GM23338 (cell line): Measurements from ENCODE around the gene TMEM179. TPM values are rescaled to one million over a fixed set of nuclear protein-coding genes. Genes with fewer than 3 reads are reported as not detected.

Source experiments
- ATAC-seq: fragments of 200-7000 bp; cut with Tn5 transposase; 3 replicates; pipeline ENCODE4 v1.9.1; 2020
- DNase-seq: peaks from one replicate; pipeline ENCODE4 v3.0.0-alpha.2; 2015; ENCODE audit warnings: low spot score
- H2AFZ ChIP-seq: fragments of 200-600 bp; sonication (generic); 2 replicates; pipeline ENCODE4 v1.8.0; 2016; ENCODE audit warnings: antibody characterized with exemption, mild to moderate bottlenecking, moderate library complexity
- H3F3A ChIP-seq: fragments of 200-600 bp; sonication (generic); replicated peaks from 2 replicates; pipeline ENCODE4 v1.8.0; 2017; ENCODE audit warnings: antibody characterized with exemption, mixed run types, low read depth
- H3K27ac ChIP-seq: fragments of 200-600 bp; sonication (generic); 2 replicates; pipeline ENCODE4 v1.6.1; 2016; ENCODE audit warnings: low read depth
- H3K27me3 ChIP-seq: fragments of 200-600 bp; sonication (generic); 2 replicates; pipeline ENCODE4 v1.8.0; 2016; ENCODE audit warnings: mild to moderate bottlenecking, mixed run types, moderate library complexity; ENCODE audit not compliant: insufficient read depth
- H3K36me3 ChIP-seq: fragments of 200-600 bp; sonication (generic); 2 replicates; pipeline ENCODE4 v1.8.0; 2016; ENCODE audit warnings: mild to moderate bottlenecking; ENCODE audit not compliant: insufficient read depth
- H3K4me1 ChIP-seq: fragments of 200-600 bp; sonication (generic); 2 replicates; pipeline ENCODE4 v1.8.0; 2016; ENCODE audit warnings: mild to moderate bottlenecking, moderate library complexity; ENCODE audit not compliant: insufficient read depth
- H3K4me2 ChIP-seq: fragments of 200-600 bp; sonication (generic); 2 replicates; pipeline ENCODE4 v1.7.1; 2017; ENCODE audit warnings: mixed run types
- H3K4me3 ChIP-seq: fragments of 200-600 bp; sonication (generic); 2 replicates; pipeline ENCODE4 v1.6.1; 2016; ENCODE audit warnings: mixed run types
- H3K79me2 ChIP-seq: fragments of 200-600 bp; sonication (generic); replicated peaks from 2 replicates; pipeline ENCODE4 v1.8.0; 2017; ENCODE audit warnings: mild to moderate bottlenecking; ENCODE audit not compliant: insufficient read depth
- H3K9me2 ChIP-seq: fragments of 200-600 bp; sonication (generic); 2 replicates; pipeline ENCODE4 v1.8.0; 2017; ENCODE audit not compliant: insufficient read depth
- H4K20me1 ChIP-seq: fragments of 200-600 bp; sonication (generic); replicated peaks from 2 replicates; pipeline ENCODE4 v1.8.0; 2017; ENCODE audit warnings: mild to moderate bottlenecking; ENCODE audit not compliant: insufficient read depth
- H3K27ac Mint-ChIP-seq: 2 replicates; pipeline ENCODE4 v1.8.0; 2020; ENCODE audit warnings: inconsistent platforms, mild to moderate bottlenecking, moderate library complexity, mixed read lengths
- H3K27me3 Mint-ChIP-seq: 3 replicates; pipeline ENCODE4 v1.8.0; 2022; ENCODE audit warnings: low read depth, mild to moderate bottlenecking, moderate library complexity, mixed read lengths, inconsistent platforms; ENCODE audit not compliant: insufficient read depth, poor library complexity
- H3K36me3 Mint-ChIP-seq: 3 replicates; pipeline ENCODE4 v1.8.0; 2021; ENCODE audit warnings: low read depth, mild to moderate bottlenecking, inconsistent platforms, moderate library complexity, mixed read lengths
- H3K4me1 Mint-ChIP-seq: 3 replicates; pipeline ENCODE4 v1.8.0; 2020; ENCODE audit warnings: mild to moderate bottlenecking, inconsistent platforms, mixed read lengths
- H3K4me3 Mint-ChIP-seq: 3 replicates; pipeline ENCODE4 v1.8.0; 2021; ENCODE audit warnings: moderate library complexity, mild to moderate bottlenecking, inconsistent platforms, mixed read lengths
- H3K9me3 Mint-ChIP-seq: 3 replicates; pipeline ENCODE4 v1.8.0; 2020; ENCODE audit warnings: moderate library complexity, mild to moderate bottlenecking, inconsistent platforms, mixed read lengths
- CREB1 ChIP-seq: fragments of 250-450 bp; sonication (Bioruptor Pico); IDR thresholded peaks from 2 replicates; pipeline ENCODE4 v1.5.0; 2020; ENCODE audit warnings: low read depth, mild to moderate bottlenecking, moderate library complexity
- CTCF ChIP-seq, 2 experiments: fragments of 200-600 bp in 1 of 2; sonication (generic) in 1 of 2; conservative IDR thresholded peaks; 2 replicates each; pipeline versions ENCODE4 v1.5.1 to v1.6.1; 2016 to 2017; ENCODE audit warnings: antibody characterized with exemption in 2 of 2, low read depth in 2 of 2, mild to moderate bottlenecking in 2 of 2, moderate library complexity in 1 of 2
- EZH2 ChIP-seq: fragments of 200-600 bp; sonication (generic); IDR thresholded peaks from one replicate; pipeline ENCODE4 v1.8.0; 2017; ENCODE audit warnings: antibody characterized with exemption, mild to moderate bottlenecking, low read depth; ENCODE audit not compliant: unreplicated experiment
- EZH2phosphoT487 ChIP-seq: fragments of 200-600 bp; sonication (generic); IDR thresholded peaks from one replicate; pipeline ENCODE4 v1.8.1; 2018; ENCODE audit warnings: antibody characterized with exemption; ENCODE audit not compliant: unreplicated experiment
- JUNB ChIP-seq: IDR thresholded peaks from one replicate; pipeline ENCODE4 v1.6.1; 2016; ENCODE audit warnings: antibody characterized with exemption; ENCODE audit not compliant: unreplicated experiment
- POLR2AphosphoS5 ChIP-seq: IDR thresholded peaks from 2 replicates; pipeline ENCODE4 v1.6.1; 2016; ENCODE audit warnings: antibody characterized with exemption, low read depth
- STAT1 ChIP-seq: IDR thresholded peaks from one replicate; pipeline ENCODE4 v1.6.1; 2016; ENCODE audit warnings: antibody characterized with exemption; ENCODE audit not compliant: unreplicated experiment
- ZNF331 ChIP-seq: fragments of 250-450 bp; sonication (Bioruptor Pico); IDR thresholded peaks from 2 replicates; pipeline ENCODE4 v1.5.0; 2020; ENCODE audit warnings: low read depth, mild to moderate bottlenecking, moderate library complexity
- ZNF462 ChIP-seq: fragments of 250-450 bp; sonication (Bioruptor Pico); IDR thresholded peaks from 2 replicates; pipeline ENCODE4 v1.5.0; 2020; ENCODE audit warnings: mild to moderate bottlenecking, moderate library complexity
- polyA plus RNA-seq: library from polyadenylated mRNA; unstranded; fragments of >200 nt; fragmentation: Nextera tagmentation; extraction: Ambion mirVana; gene quantifications from 2 replicates; pipeline ENCODE4 v1.2.1, GENCODE V29; 2016
- total RNA-seq: library from RNA; depleted of rRNA; stranded (reverse); fragments of >200 nt; shearing (Covaris generic); gene quantifications from 2 replicates; pipeline ENCODE4 v1.2.3, GENCODE V29; 2014

Gene TMEM179
- total and polyA plus RNA-seq, 2 experiments from 2014 or later = 1.0 to 4.8 TPM

GRCh38 chr14:104588066-104588857 is 16.3 kb downstream of the TMEM179 start:
- Mint-ChIP-seq H3K4me3 (no peak overlapping the region), H3K27ac (no peak overlapping the region), H3K27me3 (peaks cover 10% of the 10 kb centered on the region), H3K4me1 (peaks cover 2% of the 10 kb centered on the region; the same call in 1 of the 3 replicates), H3K9me3 (no peaks in the 10 kb centered on the region; the same call in 2 of the 3 replicates), H3K36me3 (no peaks in the 10 kb centered on the region; the same call in 2 of the 3 replicates)
- ATAC-seq (peak; percentile 18), DNase-seq (peak; percentile 18)
- Histone ChIP-seq H3K27me3 (no peaks in the 10 kb centered on the region), H3K4me3 (no peak overlapping the region), H3K4me2 (no peak overlapping the region), H3K27ac (no peak overlapping the region), H3K79me2 (no peaks in the 10 kb centered on the region), H3K9me2 (no peaks in the 10 kb centered on the region), H3K4me1 (no peaks in the 10 kb centered on the region), H4K20me1 (no peaks in the 10 kb centered on the region), H2AFZ (no peak overlapping the region), H3K36me3 (no peaks in the 10 kb centered on the region), H3F3A (no peaks in the 10 kb centered on the region)
- TF ChIP-seq ZNF331 (CRISPR knock-in tag) = no peak
- no peak for TF ChIP-seq JUNB
- TF ChIP-seq CREB1 (CRISPR knock-in tag) = no peak
- TF ChIP-seq EZH2phosphoT487 = no peak
- no peak for TF ChIP-seq POLR2AphosphoS5
- no peak for TF ChIP-seq CTCF (conservative IDR thresholded peaks at IDR 0.05; ENCODE audit: low read depth in 2 of 2)

GRCh38 chr14:104587641-104588040 is 16.9 kb downstream of the TMEM179 start:
- Histone ChIP-seq H3K4me3 (no peak overlapping the region), H3K36me3 (no peaks in the 10 kb centered on the region), H3K9me2 (no peaks in the 10 kb centered on the region), H4K20me1 (no peaks in the 10 kb centered on the region), H3K27me3 (no peaks in the 10 kb centered on the region), H3K4me1 (no peaks in the 10 kb centered on the region), H3F3A (no peaks in the 10 kb centered on the region), H3K27ac (no peak overlapping the region), H2AFZ (no peak overlapping the region), H3K79me2 (no peaks in the 10 kb centered on the region), H3K4me2 (no peak overlapping the region)
- Mint-ChIP-seq H3K4me1 (peaks cover 2% of the 10 kb centered on the region; the same call in 1 of the 3 replicates), H3K27ac (no peak overlapping the region), H3K9me3 (no peaks in the 10 kb centered on the region; the same call in 2 of the 3 replicates), H3K27me3 (peaks cover 11% of the 10 kb centered on the region), H3K4me3 (no peak overlapping the region), H3K36me3 (no peaks in the 10 kb centered on the region; the same call in 2 of the 3 replicates)
- DNase-seq (no peak), ATAC-seq (peak; percentile 52)
- TF ChIP-seq JUNB (no peak), POLR2AphosphoS5 (no peak), EZH2 (no peak), STAT1 (no peak), CREB1 (CRISPR knock-in tag) (no peak), ZNF462 (CRISPR knock-in tag) (no peak)
